Astrocyte of the cerebellum (primary cell): ENCODE measurements around the gene EFCAB11.

Experiments used
- DNase-seq: peaks from one replicate; pipeline ENCODE4 v3.0.0-alpha.2; 2011; ENCODE audit warnings: low read depth
- H3K4me3 ChIP-seq: 2 replicates; pipeline ENCODE4 v1.5.1; 2011; ENCODE audit warnings: mild to moderate bottlenecking, low read depth, low read length, moderate library complexity
- in situ Hi-C: cut with HindIII; loops from 2 replicates; pipeline ENCODE4 v1.10.0; 2017; ENCODE audit warnings: low sequenced_read_pairs
- TF ChIP-seq, protein P1 (sequence below): IDR thresholded peaks from 2 replicates; pipeline ENCODE4 v1.5.1; 2012; ENCODE audit warnings: low read length, low read depth, moderate library complexity, mild to moderate bottlenecking; ENCODE audit errors: missing control alignments

EFCAB11 gene

DNA sequence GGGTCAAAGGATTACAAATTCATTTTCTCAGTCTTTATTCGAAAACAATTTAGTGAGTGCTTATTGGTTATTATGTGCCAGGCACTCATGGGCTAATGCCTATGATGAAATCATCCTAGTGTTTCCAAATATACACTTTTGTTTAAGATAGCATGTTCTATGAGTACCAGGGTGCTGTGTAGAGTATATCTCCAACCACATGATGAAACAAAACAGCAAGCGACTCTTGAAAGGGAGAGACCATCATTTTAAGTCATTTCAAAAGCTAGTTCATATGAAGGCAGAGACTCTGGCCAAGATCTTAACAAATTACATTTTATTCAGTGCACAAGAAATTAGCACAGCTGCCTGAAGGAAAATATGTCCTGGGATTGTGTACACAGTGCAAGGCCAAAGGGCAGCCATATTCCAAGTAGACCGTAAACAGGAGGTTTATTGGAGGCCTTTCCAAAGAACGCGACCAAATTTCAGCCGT, 204.2 kb downstream of the EFCAB11 start:
- in situ Hi-C loops: no loop called here
- DNase-seq: no peak
- TF ChIP-seq, protein P1, sequence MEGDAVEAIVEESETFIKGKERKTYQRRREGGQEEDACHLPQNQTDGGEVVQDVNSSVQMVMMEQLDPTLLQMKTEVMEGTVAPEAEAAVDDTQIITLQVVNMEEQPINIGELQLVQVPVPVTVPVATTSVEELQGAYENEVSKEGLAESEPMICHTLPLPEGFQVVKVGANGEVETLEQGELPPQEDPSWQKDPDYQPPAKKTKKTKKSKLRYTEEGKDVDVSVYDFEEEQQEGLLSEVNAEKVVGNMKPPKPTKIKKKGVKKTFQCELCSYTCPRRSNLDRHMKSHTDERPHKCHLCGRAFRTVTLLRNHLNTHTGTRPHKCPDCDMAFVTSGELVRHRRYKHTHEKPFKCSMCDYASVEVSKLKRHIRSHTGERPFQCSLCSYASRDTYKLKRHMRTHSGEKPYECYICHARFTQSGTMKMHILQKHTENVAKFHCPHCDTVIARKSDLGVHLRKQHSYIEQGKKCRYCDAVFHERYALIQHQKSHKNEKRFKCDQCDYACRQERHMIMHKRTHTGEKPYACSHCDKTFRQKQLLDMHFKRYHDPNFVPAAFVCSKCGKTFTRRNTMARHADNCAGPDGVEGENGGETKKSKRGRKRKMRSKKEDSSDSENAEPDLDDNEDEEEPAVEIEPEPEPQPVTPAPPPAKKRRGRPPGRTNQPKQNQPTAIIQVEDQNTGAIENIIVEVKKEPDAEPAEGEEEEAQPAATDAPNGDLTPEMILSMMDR: no peak
- H3K4me3 ChIP-seq: no peak overlapping the region

DNA sequence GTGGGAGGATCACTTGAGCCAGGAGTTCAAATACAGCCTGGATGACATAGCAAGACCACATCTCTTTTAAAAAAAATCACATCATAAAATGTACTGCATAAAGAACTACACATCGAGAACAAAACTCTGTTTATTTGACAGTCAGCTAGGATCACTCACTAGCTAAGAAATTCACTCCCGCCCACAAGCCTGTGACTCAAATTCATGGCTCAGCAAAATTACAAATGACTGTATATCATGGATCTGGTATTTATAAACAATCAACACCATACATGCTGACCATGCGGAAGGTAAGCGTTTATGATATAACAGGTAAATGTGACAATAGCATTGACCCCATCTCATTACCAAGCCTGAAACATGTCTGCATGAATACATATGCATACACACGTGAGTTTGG, 206.5 kb downstream of the EFCAB11 start:
- in situ Hi-C loops: loop anchor here (10.0 kb wide), 1 partner anchor 83 kb away; no protein-coding TSS in a partner anchor
- TF ChIP-seq, protein P1: no peak
- H3K4me3 ChIP-seq: no peak overlapping the region
- DNase-seq: no peak

DNA sequence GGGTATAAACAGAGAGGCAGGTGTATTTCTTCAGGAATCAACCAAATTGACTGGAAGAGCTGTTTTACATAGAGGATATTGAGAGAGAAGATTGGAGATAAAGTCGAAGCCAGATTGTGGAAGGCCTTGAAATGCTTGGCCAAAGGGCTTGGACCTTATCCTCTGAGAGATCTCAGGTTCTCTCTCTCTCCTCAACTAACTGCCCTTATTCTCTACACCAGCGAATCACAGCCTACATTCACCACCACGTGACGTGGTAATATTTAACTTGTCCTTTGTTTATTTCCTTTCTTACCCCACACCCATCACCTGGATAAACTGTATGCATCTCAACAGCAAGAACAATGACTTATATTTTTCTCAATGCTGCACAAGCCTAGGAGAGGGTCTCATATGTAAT, 207.4 kb downstream of the EFCAB11 start:
- DNase-seq: no peak
- TF ChIP-seq, protein P1: no peak
- H3K4me3 ChIP-seq: no peak overlapping the region
- in situ Hi-C loops: loop anchor here (10.0 kb wide), 1 partner anchor 82 kb away; no protein-coding TSS in a partner anchor

DNA sequence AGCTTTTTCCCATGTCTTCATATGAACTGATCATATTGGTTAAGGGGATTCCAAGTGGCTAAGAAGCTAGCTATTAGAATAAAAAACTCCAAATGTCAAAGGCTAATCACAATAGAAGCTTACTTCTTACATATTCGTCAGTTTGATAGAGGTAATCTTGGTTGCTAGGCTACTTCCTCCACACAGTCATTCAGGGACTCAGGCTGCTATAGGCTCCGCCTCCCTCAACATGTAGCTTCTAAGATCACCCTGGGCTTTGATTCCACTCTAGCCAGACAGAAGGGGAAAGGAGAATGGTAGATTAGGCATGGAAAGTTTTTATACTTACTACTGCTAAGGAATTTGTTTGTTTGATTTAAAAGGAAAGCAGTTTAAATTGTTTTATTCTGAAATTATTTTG, 207.9 kb downstream of the EFCAB11 start:
- TF ChIP-seq, protein P1: no peak
- H3K4me3 ChIP-seq: no peak overlapping the region
- in situ Hi-C loops: loop anchor here (10.0 kb wide), 1 partner anchor 82 kb away; no protein-coding TSS in a partner anchor
- no peak for DNase-seq

DNA sequence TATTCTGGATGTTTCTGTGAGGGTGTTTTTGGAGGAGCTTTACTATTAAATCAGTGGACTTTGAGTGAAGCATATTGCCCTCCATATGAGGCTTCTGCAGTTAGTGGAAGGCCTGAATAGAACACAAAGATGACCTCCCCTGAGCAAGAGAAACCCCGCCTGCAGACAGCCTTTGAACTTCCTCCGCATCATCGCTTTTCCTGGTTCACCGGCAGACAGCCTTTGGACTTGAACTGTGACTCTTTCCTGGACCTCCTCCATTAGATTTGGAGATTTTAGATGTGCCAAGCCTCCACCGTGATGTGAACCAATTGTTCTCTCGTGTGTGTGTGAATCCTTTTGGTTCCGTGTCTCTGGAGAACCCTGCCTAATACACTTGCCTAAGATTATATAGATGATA, 208.4 kb downstream of the EFCAB11 start:
- DNase-seq: no peak
- in situ Hi-C loops: loop anchor here (10.0 kb wide), 1 partner anchor 81 kb away; no protein-coding TSS in a partner anchor
- TF ChIP-seq, protein P1: no peak
- H3K4me3 ChIP-seq: no peak overlapping the region
